Caco-2 (cell line): ENCODE data around the gene ACOT7. TPM values are rescaled to one million over a fixed set of nuclear protein-coding genes. Genes with fewer than 3 reads are reported as not detected.

Experiments
- BruUV-seq: library from RNA; stranded (reverse); fragments of 400-500 nt; replicated peaks from 2 replicates; lab custom pipeline; 2021; lab: Mats Ljungman, UMichigan
- CTCF ChIA-PET: fragments of 300-600 bp; sonication (Branson Sonifier 250); formaldehyde crosslinking; loops from one replicate; lab custom pipeline; 2022; ENCODE audit warnings: antibody characterized with exemption; lab: Charles Lee
- POLR2A ChIA-PET: fragments of 300-600 bp; sonication (Branson Sonifier 250); formaldehyde crosslinking; loops from one replicate; lab custom pipeline; 2022; ENCODE audit warnings: antibody characterized with exemption; lab: Charles Lee
- DNase-seq, 2 experiments: peaks; one replicate each; pipeline versions ENCODE4 v3.0.0 to v3.0.0-alpha.2; 2020 to 2022
- H3K27me3 ChIP-seq: replicated peaks from 2 replicates; pipeline ENCODE4 v1.6.0; 2011; ENCODE audit warnings: low read length; ENCODE audit not compliant: control insufficient read depth, insufficient read depth
- H3K36me3 ChIP-seq: 2 replicates; pipeline ENCODE4 v1.5.1; 2011; ENCODE audit warnings: low read length; ENCODE audit not compliant: control insufficient read depth, insufficient read depth
- H3K4me1 ChIP-seq: fragments of 250-450 bp; sonication (Bioruptor Pico); 2 replicates; pipeline ENCODE4 v1.5.1; 2020; ENCODE audit warnings: mild to moderate bottlenecking
- H3K4me3 ChIP-seq: 2 replicates; pipeline ENCODE4 v1.5.1; 2011; ENCODE audit warnings: low read depth, mild to moderate bottlenecking, control low read depth, low read length
- H3K9me3 ChIP-seq: fragments of 250-450 bp; sonication (Bioruptor Pico); 2 replicates; pipeline ENCODE4 v1.5.1; 2020; ENCODE audit warnings: mild to moderate bottlenecking, moderate library complexity
- H3K27ac Mint-ChIP-seq: one replicate; pipeline ENCODE4 v1.8.0; 2022; ENCODE audit warnings: mixed read lengths; ENCODE audit not compliant: unreplicated experiment
- H3K27me3 Mint-ChIP-seq: one replicate; pipeline ENCODE4 v1.8.0; 2022; ENCODE audit warnings: mixed read lengths; ENCODE audit not compliant: insufficient read depth, unreplicated experiment
- H3K36me3 Mint-ChIP-seq: one replicate; pipeline ENCODE4 v1.8.0; 2022; ENCODE audit warnings: mild to moderate bottlenecking, mixed read lengths; ENCODE audit not compliant: insufficient read depth, unreplicated experiment
- H3K4me1 Mint-ChIP-seq: one replicate; pipeline ENCODE4 v1.8.0; 2022; ENCODE audit warnings: low read depth, mixed read lengths; ENCODE audit not compliant: unreplicated experiment
- H3K4me3 Mint-ChIP-seq: one replicate; pipeline ENCODE4 v1.8.0; 2022; ENCODE audit warnings: mild to moderate bottlenecking, moderate library complexity, mixed read lengths; ENCODE audit not compliant: unreplicated experiment
- H3K9me3 Mint-ChIP-seq: one replicate; pipeline ENCODE4 v1.8.0; 2022; ENCODE audit warnings: mixed read lengths; ENCODE audit not compliant: unreplicated experiment
- intact Hi-C: fragments of 100-400 bp; cut with micrococcal nuclease; formaldehyde crosslinking; loops from one replicate; pipeline ENCODE4 v1.10.0; 2022; ENCODE audit not compliant: unreplicated experiment
- total RNA-seq: library from RNA; stranded (reverse); gene quantifications from 2 replicates; pipeline ENCODE4 v1.2.3, GENCODE V29; 2022
- TF ChIP-seq, protein P1 (sequence below), 2 experiments: fragments of 200-600 bp in 1 of 2; IDR thresholded peaks; 1 replicate in 1 of 2; 2 replicates in 1 of 2; pipeline versions ENCODE4 v1.5.1 to v1.8.0; 2011 to 2022; ENCODE audit warnings: antibody characterized with exemption in 1 of 2, control low read depth in 1 of 2, inconsistent platforms in 1 of 2, low read depth in 1 of 2, low read length in 1 of 2, mild to moderate bottlenecking in 1 of 2, moderate library complexity in 1 of 2; ENCODE audit not compliant: insufficient read depth in 1 of 2, severe bottlenecking in 1 of 2, unreplicated experiment in 1 of 2

ACOT7 gene
- total RNA-seq, 1 experiment from 2014 or later = 221 TPM

DNA sequence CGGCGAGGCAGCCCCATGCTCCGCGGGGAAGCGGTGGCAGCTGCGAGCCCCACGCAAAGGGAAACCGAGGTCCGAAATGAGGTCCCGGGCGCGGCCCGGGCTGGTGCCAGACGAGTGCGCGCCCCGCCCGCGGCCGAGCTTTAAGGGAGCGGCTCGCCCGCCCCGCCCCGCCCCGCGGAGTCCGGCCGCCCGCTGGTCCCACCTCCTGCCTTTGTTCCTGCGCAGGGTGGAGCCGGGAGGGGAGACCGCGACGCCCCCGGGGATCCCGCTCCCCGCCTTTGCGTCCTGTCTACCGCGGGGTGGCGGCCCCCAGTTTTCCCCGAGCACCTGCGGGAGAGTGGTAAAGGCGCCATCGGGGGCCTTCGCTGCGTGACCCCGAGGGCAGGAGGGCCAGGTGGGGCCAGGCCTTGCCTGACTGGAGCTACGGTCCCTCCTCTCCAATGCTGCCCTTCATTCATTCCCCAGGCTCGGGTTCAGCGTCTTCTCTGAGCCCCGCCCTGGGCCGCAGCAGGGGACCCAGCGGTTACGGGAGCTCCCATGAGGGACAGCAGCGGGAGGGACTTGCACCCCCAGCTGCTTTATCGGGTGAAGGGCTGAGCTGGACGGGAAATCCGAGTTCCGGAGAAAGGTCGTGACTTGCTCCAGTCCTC is 26.4 kb upstream of the ACOT7 start, which contains the start of gene HES2:
Gene HES2, minus strand, starts transcription at position 116 of the 650 bp plus-strand sequence. Its CDS starts 99 bp downstream, at position 17.
- BruUV-seq = no TSS peak
- ChIA-PET CTCF (interaction anchor here (0.5 to 2.2 kb wide), 5 partner anchors 11 to 72 kb away, joined by 3 to 12 read pairs (median 3); no protein-coding TSS in a partner anchor), POLR2A (interaction anchor here (0.7 kb wide), 1 partner anchor 26 kb away, joined by 10 read pairs; no protein-coding TSS in a partner anchor)
- peak within 1 kb of the TSS; percentile 40 for H3K4me3 ChIP-seq
- intact Hi-C loops = no loop called here
- TF ChIP-seq, protein P1, sequence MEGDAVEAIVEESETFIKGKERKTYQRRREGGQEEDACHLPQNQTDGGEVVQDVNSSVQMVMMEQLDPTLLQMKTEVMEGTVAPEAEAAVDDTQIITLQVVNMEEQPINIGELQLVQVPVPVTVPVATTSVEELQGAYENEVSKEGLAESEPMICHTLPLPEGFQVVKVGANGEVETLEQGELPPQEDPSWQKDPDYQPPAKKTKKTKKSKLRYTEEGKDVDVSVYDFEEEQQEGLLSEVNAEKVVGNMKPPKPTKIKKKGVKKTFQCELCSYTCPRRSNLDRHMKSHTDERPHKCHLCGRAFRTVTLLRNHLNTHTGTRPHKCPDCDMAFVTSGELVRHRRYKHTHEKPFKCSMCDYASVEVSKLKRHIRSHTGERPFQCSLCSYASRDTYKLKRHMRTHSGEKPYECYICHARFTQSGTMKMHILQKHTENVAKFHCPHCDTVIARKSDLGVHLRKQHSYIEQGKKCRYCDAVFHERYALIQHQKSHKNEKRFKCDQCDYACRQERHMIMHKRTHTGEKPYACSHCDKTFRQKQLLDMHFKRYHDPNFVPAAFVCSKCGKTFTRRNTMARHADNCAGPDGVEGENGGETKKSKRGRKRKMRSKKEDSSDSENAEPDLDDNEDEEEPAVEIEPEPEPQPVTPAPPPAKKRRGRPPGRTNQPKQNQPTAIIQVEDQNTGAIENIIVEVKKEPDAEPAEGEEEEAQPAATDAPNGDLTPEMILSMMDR (IDR thresholded peaks at IDR 0.05; ENCODE audit: insufficient read depth in 1 of 2, low read depth in 1 of 2, low read length in 1 of 2, severe bottlenecking in 1 of 2, unreplicated experiment in 1 of 2) = no peak
- no peaks in the 10 kb centered on the region for H3K9me3 ChIP-seq
- Mint-ChIP-seq H3K9me3 (no peaks in the 10 kb centered on the region), H3K27me3 (peaks cover 7% of the 10 kb centered on the region), H3K4me1 (peaks cover 6% of the 10 kb centered on the region), H3K36me3 (no peaks in the 10 kb centered on the region), H3K4me3 (peak within 1 kb of the TSS; percentile 63), H3K27ac (no peak within 1 kb of the TSS)
- peak in 1 of 2 experiments; percentile 47 for DNase-seq
- peaks cover 18% of the 10 kb centered on the region for H3K4me1 ChIP-seq
- peaks cover 2% of the 10 kb centered on the region for H3K27me3 ChIP-seq
- no peaks in the 10 kb centered on the region for H3K36me3 ChIP-seq

DNA sequence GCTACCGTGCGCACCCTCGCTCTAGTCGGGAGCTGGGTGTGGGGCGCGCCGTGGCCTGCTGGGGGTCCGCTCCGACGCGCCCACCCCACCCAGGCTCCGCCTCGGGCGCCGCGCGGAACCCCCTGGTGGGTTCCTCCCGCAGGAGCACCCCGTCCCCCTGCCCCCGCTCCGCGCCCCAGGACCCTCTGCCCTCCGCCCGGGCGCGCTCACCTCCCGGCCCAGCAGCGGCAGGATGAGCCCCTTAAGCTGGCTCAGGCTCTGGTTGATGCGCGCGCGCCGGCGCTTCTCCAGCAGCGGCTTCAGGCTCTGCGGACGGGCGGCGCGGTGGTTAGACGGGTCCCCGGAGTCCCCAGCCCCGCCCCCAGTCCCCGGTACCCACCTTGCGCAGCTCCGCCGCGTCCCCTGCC is 25.8 kb upstream of the ACOT7 start:
- Histone ChIP-seq H3K27me3 (peaks cover 2% of the 10 kb centered on the region), H3K9me3 (no peaks in the 10 kb centered on the region), H3K4me3 (peak overlapping the region; percentile 40), H3K36me3 (no peaks in the 10 kb centered on the region), H3K4me1 (peaks cover 21% of the 10 kb centered on the region)
- peak overlapping the region; percentile 63 for H3K4me3 Mint-ChIP-seq
- no peaks in the 10 kb centered on the region for H3K36me3 Mint-ChIP-seq
- no peak overlapping the region for H3K27ac Mint-ChIP-seq
- peaks cover 6% of the 10 kb centered on the region for H3K4me1 Mint-ChIP-seq
- CTCF ChIA-PET = interaction anchor here (0.5 to 2.2 kb wide), 5 partner anchors 10 to 72 kb away, joined by 3 to 12 read pairs (median 3); no protein-coding TSS in a partner anchor
- BruUV-seq = no TSS peak
- POLR2A ChIA-PET = interaction anchor here (0.6 to 0.7 kb wide), 2 partner anchors 25 to 105 kb away, joined by 3 to 10 read pairs; no protein-coding TSS in a partner anchor
- intact Hi-C loops = no loop called here
- DNase-seq = no peak
- peaks cover 7% of the 10 kb centered on the region for H3K27me3 Mint-ChIP-seq
- no peaks in the 10 kb centered on the region for H3K9me3 Mint-ChIP-seq
- TF ChIP-seq, protein P1 (IDR thresholded peaks at IDR 0.05; ENCODE audit: insufficient read depth in 1 of 2, low read depth in 1 of 2, low read length in 1 of 2, severe bottlenecking in 1 of 2, unreplicated experiment in 1 of 2) = no peak

GRCh38 chr1:6418668-6419396 is 25.3 kb upstream of the ACOT7 start:
- ChIA-PET POLR2A (interaction anchor here (0.6 kb wide), 1 partner anchor 105 kb away, joined by 3 read pairs; no protein-coding TSS in a partner anchor), CTCF (interaction anchor here (0.5 to 2.2 kb wide), 3 partner anchors 19 to 71 kb away, joined by 3 to 12 read pairs (median 10); no protein-coding TSS in a partner anchor)
- no peaks in the 10 kb centered on the region for H3K9me3 Mint-ChIP-seq
- Histone ChIP-seq H3K36me3 (no peaks in the 10 kb centered on the region), H3K4me3 (peak overlapping the region; percentile 40), H3K4me1 (peaks cover 20% of the 10 kb centered on the region), H3K9me3 (no peaks in the 10 kb centered on the region), H3K27me3 (peaks cover 2% of the 10 kb centered on the region; the same call in 1 of the 2 replicates)
- H3K27me3 Mint-ChIP-seq = peaks cover 7% of the 10 kb centered on the region
- DNase-seq = no peak
- intact Hi-C loops = no loop called here
- H3K36me3 Mint-ChIP-seq = no peaks in the 10 kb centered on the region
- no peak overlapping the region for H3K27ac Mint-ChIP-seq
- no TSS peak for BruUV-seq
- H3K4me1 Mint-ChIP-seq = peaks cover 6% of the 10 kb centered on the region
- TF ChIP-seq, protein P1 (IDR thresholded peaks at IDR 0.05; ENCODE audit: insufficient read depth in 1 of 2, low read depth in 1 of 2, low read length in 1 of 2, severe bottlenecking in 1 of 2, unreplicated experiment in 1 of 2) = no peak
- peak overlapping the region; percentile 63 for H3K4me3 Mint-ChIP-seq
